Type B pancreatic cell (in vitro differentiated cells): ENCODE results near the gene PLEKHA6. TPM values are rescaled to one million over a fixed set of nuclear protein-coding genes. Genes with fewer than 3 reads are reported as not detected.

ENCODE experiments used
- DNase-seq: peaks from one replicate; pipeline ENCODE4 v3.0.0; 2021; ENCODE audit warnings: mixed read lengths; ENCODE audit not compliant: unreplicated experiment; ENCODE audit errors: extremely low spot score
- H3K27ac Mint-ChIP-seq: 2 replicates; pipeline ENCODE4 v1.8.0; 2021; ENCODE audit warnings: mild to moderate bottlenecking, mixed read lengths
- H3K27me3 Mint-ChIP-seq: 2 replicates; pipeline ENCODE4 v1.8.0; 2021; ENCODE audit warnings: mixed read lengths
- H3K36me3 Mint-ChIP-seq: 2 replicates; pipeline ENCODE4 v1.8.0; 2021; ENCODE audit warnings: mixed read lengths
- H3K4me1 Mint-ChIP-seq: one replicate; pipeline ENCODE4 v1.8.0; 2021; ENCODE audit warnings: mixed read lengths; ENCODE audit not compliant: unreplicated experiment
- H3K4me3 Mint-ChIP-seq: 2 replicates; pipeline ENCODE4 v1.8.0; 2021; ENCODE audit warnings: mild to moderate bottlenecking, mixed read lengths
- H3K9me3 Mint-ChIP-seq: 2 replicates; pipeline ENCODE4 v1.8.0; 2021; ENCODE audit warnings: mixed read lengths
- CTCF ChIP-seq: fragments of 200-600 bp; sonication (generic); conservative IDR thresholded peaks from 2 replicates; pipeline ENCODE4 v1.5.0; 2021; ENCODE audit warnings: antibody characterized with exemption, mild to moderate bottlenecking
- total RNA-seq: library from RNA; stranded (reverse); gene quantifications from 2 replicates; pipeline ENCODE4 v1.2.1, GENCODE V29; 2021; ENCODE audit warnings: low replicate concordance

PLEKHA6 gene
- total RNA-seq, 1 donor from 2014 or later, result 37.8 TPM

- H3K4me3 Mint-ChIP-seq, result no peak overlapping the region
- H3K4me1 Mint-ChIP-seq, result no peaks in the 10 kb centered on the region
- no peaks in the 10 kb centered on the region for H3K36me3 Mint-ChIP-seq
- H3K27ac Mint-ChIP-seq, result no peak overlapping the region
- no peaks in the 10 kb centered on the region for H3K9me3 Mint-ChIP-seq
- TF ChIP-seq CTCF, result no peak
- H3K27me3 Mint-ChIP-seq, result peaks cover 39% of the 10 kb centered on the region
- no peak for DNase-seq
These were observed 154.2 kb downstream of the PLEKHA6 start for GRCh38 chr1:204205486-204205885.

GRCh38 chr1:204204944-204205343, 154.8 kb downstream of the PLEKHA6 start:
- peaks cover 39% of the 10 kb centered on the region for H3K27me3 Mint-ChIP-seq
- no peaks in the 10 kb centered on the region for H3K4me1 Mint-ChIP-seq
- no peak overlapping the region for H3K4me3 Mint-ChIP-seq
- DNase-seq, result no peak
- H3K27ac Mint-ChIP-seq, result no peak overlapping the region
- no peaks in the 10 kb centered on the region for H3K36me3 Mint-ChIP-seq
- no peaks in the 10 kb centered on the region for H3K9me3 Mint-ChIP-seq
- TF ChIP-seq CTCF, result no peak

GRCh38 chr1:204203206-204203767, 156.4 kb downstream of the PLEKHA6 start:
- peaks cover 32% of the 10 kb centered on the region for H3K27me3 Mint-ChIP-seq
- H3K4me1 Mint-ChIP-seq, result no peaks in the 10 kb centered on the region
- TF ChIP-seq CTCF, result no peak
- no peaks in the 10 kb centered on the region for H3K9me3 Mint-ChIP-seq
- no peaks in the 10 kb centered on the region for H3K36me3 Mint-ChIP-seq
- no peak overlapping the region for H3K4me3 Mint-ChIP-seq
- DNase-seq, result no peak
- no peak overlapping the region for H3K27ac Mint-ChIP-seq

GRCh38 chr1:204202481-204202880, 157.2 kb downstream of the PLEKHA6 start:
- Mint-ChIP-seq H3K4me3 (no peak overlapping the region), H3K27ac (no peak overlapping the region), H3K36me3 (no peaks in the 10 kb centered on the region), H3K27me3 (peaks cover 33% of the 10 kb centered on the region), H3K9me3 (no peaks in the 10 kb centered on the region), H3K4me1 (no peaks in the 10 kb centered on the region)
- no peak for DNase-seq
- TF ChIP-seq CTCF, result no peak

- no peak overlapping the region for H3K27ac Mint-ChIP-seq
- TF ChIP-seq CTCF, result no peak
- peaks cover 34% of the 10 kb centered on the region for H3K27me3 Mint-ChIP-seq
- H3K4me1 Mint-ChIP-seq, result no peaks in the 10 kb centered on the region
- no peaks in the 10 kb centered on the region for H3K9me3 Mint-ChIP-seq
- no peak overlapping the region for H3K4me3 Mint-ChIP-seq
- H3K36me3 Mint-ChIP-seq, result no peaks in the 10 kb centered on the region
- no peak for DNase-seq
These were observed 158.2 kb downstream of the PLEKHA6 start for GRCh38 chr1:204201348-204202040.
